CD4-positive, alpha-beta T cell (primary cell): ENCODE data around the gene TLCD4. TPM values are rescaled to one million over a fixed set of nuclear protein-coding genes. Genes with fewer than 3 reads are reported as not detected.
"Not testable (repeated sequence)": the region's sequence is repeated elsewhere in the genome, so short reads cannot be mapped to it uniquely, and the experiment has no call there.

ENCODE experiments used
- ATAC-seq: fragments of 200-7000 bp; cut with Tn5 transposase; one replicate; pipeline ENCODE4 v1.10.0; 2022; ENCODE audit warnings: mild to moderate bottlenecking; ENCODE audit not compliant: poor library complexity
- CTCF ChIA-PET: fragments of 350-600 bp; sonication (Branson Sonifier 250); formaldehyde crosslinking; loops from one replicate; lab custom pipeline; 2021; ENCODE audit warnings: antibody characterized with exemption, inconsistent platforms; lab: Charles Lee
- POLR2A ChIA-PET: fragments of 350-600 bp; sonication (Branson Sonifier 250); formaldehyde crosslinking; loops from one replicate; lab custom pipeline; 2021; ENCODE audit warnings: antibody characterized with exemption, inconsistent platforms; lab: Charles Lee
- DNase-seq, 14 experiments: peaks; one replicate each; pipeline ENCODE4 v3.0.0-alpha.2; 2013 to 2020; ENCODE audit warnings: mixed read lengths in 2 of 14
- H3K27ac ChIP-seq, 2 donors: one replicate each; pipeline versions ENCODE4 v1.5.1 to v1.7.0; 2013; ENCODE audit warnings: low read length in 2 of 2, low read depth in 1 of 2, mild to moderate bottlenecking in 1 of 2
- H3K27me3 ChIP-seq, 2 experiments: 1 replicate in 1 of 2; 2 replicates in 1 of 2; pipeline versions ENCODE4 v1.6.1 to v1.7.0; 2013; ENCODE audit warnings: low read length in 2 of 2, control low read depth in 1 of 2, mild to moderate bottlenecking in 1 of 2, moderate library complexity in 1 of 2; ENCODE audit not compliant: insufficient read depth in 2 of 2, control insufficient read depth in 1 of 2
- H3K36me3 ChIP-seq: one replicate; pipeline ENCODE4 v1.6.1; 2013; ENCODE audit warnings: low read length, control low read depth; ENCODE audit not compliant: insufficient read depth
- H3K4me1 ChIP-seq: one replicate; pipeline ENCODE4 v1.6.1; 2013; ENCODE audit warnings: low read length, control low read depth; ENCODE audit not compliant: insufficient read depth
- H3K4me3 ChIP-seq: one replicate; pipeline ENCODE4 v1.5.1; 2013; ENCODE audit warnings: mild to moderate bottlenecking, low read length, moderate library complexity
- H3K9me3 ChIP-seq, 2 experiments: 1 replicate in 1 of 2; 2 replicates in 1 of 2; pipeline versions ENCODE4 v1.6.1 to v1.7.0; 2013; ENCODE audit warnings: low read length in 2 of 2, mild to moderate bottlenecking in 2 of 2, control low read depth in 1 of 2, moderate library complexity in 1 of 2; ENCODE audit not compliant: control insufficient read depth in 1 of 2, insufficient read depth in 1 of 2
- H3K27ac Mint-ChIP-seq: one replicate; pipeline ENCODE4 v1.8.0; 2020; ENCODE audit warnings: mixed read lengths
- H3K27me3 Mint-ChIP-seq: one replicate; pipeline ENCODE4 v1.8.0; 2021; ENCODE audit warnings: mixed read lengths
- H3K36me3 Mint-ChIP-seq: one replicate; pipeline ENCODE4 v1.8.0; 2021; ENCODE audit warnings: low read depth, mixed read lengths
- H3K4me1 Mint-ChIP-seq: one replicate; pipeline ENCODE4 v1.8.0; 2021; ENCODE audit warnings: low read depth, mixed read lengths
- H3K4me3 Mint-ChIP-seq: one replicate; pipeline ENCODE4 v1.8.0; 2020; ENCODE audit warnings: mild to moderate bottlenecking, mixed read lengths
- H3K9me3 Mint-ChIP-seq: one replicate; pipeline ENCODE4 v1.8.0; 2020; ENCODE audit warnings: mixed read lengths
- intact Hi-C, 2 experiments: fragments of 100-400 bp; cut with DNase I in 1 of 2; cut with micrococcal nuclease in 1 of 2; formaldehyde crosslinking; loops; one replicate each; pipeline versions ENCODE4 v1.15.1 to v1.9.0; 2023 to 2025; cut with DNase I, micrococcal nuclease
- total RNA-seq, 174 experiments: library from RNA in 2 of 174; stranded (reverse) in 2 of 174; gene quantifications; one replicate each; pipeline ENCODE4 v1.2.3 and lab custom pipeline; 2021 to 2026
- TF ChIP-seq, protein P1 (sequence below): fragments of 200-600 bp; IDR thresholded peaks from one replicate; pipeline ENCODE4 v1.8.0; 2022; ENCODE audit warnings: antibody characterized with exemption, mild to moderate bottlenecking

Gene TLCD4
- total RNA-seq, 2 experiments from 2014 or later: 0.11 TPM; not detected in 1

GRCh38 chr1:95089650-95090287 is 27.4 kb upstream of the TLCD4 start:
- H3K36me3 Mint-ChIP-seq: no peaks in the 10 kb centered on the region
- DNase-seq (no peak), ATAC-seq (no peak)
- no peaks in the 10 kb centered on the region for H3K27me3 ChIP-seq
- POLR2A ChIA-PET: no interaction called here
- peaks cover 36% of the 10 kb centered on the region for H3K27me3 Mint-ChIP-seq
- no peak overlapping the region for H3K4me3 Mint-ChIP-seq
- no peaks in the 10 kb centered on the region for H3K4me1 ChIP-seq
- no peaks in the 10 kb centered on the region for H3K9me3 Mint-ChIP-seq
- CTCF ChIA-PET: no interaction called here
- H3K9me3 ChIP-seq: peaks cover 0 to 7% of the 10 kb centered on the region in 2 experiments
- no peak overlapping the region for H3K27ac ChIP-seq
- H3K4me1 Mint-ChIP-seq: no peaks in the 10 kb centered on the region
- intact Hi-C loops: loop anchor here (5.0 kb wide), 1 partner anchor 143 kb away; the partner anchor contains the start of gene RWDD3 (in 2 of the 2)
- TF ChIP-seq, protein P1, sequence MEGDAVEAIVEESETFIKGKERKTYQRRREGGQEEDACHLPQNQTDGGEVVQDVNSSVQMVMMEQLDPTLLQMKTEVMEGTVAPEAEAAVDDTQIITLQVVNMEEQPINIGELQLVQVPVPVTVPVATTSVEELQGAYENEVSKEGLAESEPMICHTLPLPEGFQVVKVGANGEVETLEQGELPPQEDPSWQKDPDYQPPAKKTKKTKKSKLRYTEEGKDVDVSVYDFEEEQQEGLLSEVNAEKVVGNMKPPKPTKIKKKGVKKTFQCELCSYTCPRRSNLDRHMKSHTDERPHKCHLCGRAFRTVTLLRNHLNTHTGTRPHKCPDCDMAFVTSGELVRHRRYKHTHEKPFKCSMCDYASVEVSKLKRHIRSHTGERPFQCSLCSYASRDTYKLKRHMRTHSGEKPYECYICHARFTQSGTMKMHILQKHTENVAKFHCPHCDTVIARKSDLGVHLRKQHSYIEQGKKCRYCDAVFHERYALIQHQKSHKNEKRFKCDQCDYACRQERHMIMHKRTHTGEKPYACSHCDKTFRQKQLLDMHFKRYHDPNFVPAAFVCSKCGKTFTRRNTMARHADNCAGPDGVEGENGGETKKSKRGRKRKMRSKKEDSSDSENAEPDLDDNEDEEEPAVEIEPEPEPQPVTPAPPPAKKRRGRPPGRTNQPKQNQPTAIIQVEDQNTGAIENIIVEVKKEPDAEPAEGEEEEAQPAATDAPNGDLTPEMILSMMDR: no peak
- H3K4me3 ChIP-seq: no peak overlapping the region
- H3K27ac Mint-ChIP-seq: no peak overlapping the region
- H3K36me3 ChIP-seq: no peaks in the 10 kb centered on the region

GRCh38 chr1:95091290-95091689 is 25.9 kb upstream of the TLCD4 start:
- CTCF ChIA-PET, intact Hi-C loops, H3K27ac Mint-ChIP-seq, H3K27ac ChIP-seq, H3K4me3 ChIP-seq, H3K9me3 Mint-ChIP-seq, H3K4me1 ChIP-seq, ATAC-seq, H3K4me1 Mint-ChIP-seq, H3K36me3 ChIP-seq, DNase-seq, H3K9me3 ChIP-seq, H3K4me3 Mint-ChIP-seq, H3K27me3 ChIP-seq, H3K36me3 Mint-ChIP-seq, POLR2A ChIA-PET: not testable (repeated sequence)
- H3K27me3 Mint-ChIP-seq: peaks cover 40% of the 10 kb centered on the region

DNA sequence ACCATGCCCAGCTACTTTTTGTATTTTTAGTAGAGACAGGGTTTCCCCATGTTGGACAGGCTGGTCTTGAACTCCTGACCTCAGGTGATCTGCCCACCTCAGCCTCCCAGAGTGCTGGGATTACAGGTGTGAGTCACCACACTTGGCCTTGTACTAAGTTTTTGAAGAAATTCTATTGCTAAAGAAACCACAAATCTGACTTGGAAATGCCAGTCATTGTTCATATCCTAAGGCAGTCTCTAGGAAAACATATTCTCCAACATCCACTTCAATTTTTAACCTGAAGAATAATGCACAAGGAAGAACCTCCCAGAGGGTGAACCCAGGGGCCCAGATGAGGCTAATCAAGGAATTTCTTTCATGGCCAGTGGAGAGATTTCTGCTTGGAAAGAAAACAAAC is 24.3 kb upstream of the TLCD4 start:
- H3K4me1 ChIP-seq, intact Hi-C loops, H3K9me3 Mint-ChIP-seq, POLR2A ChIA-PET, H3K4me3 ChIP-seq, H3K27ac Mint-ChIP-seq, H3K27me3 ChIP-seq, H3K9me3 ChIP-seq, H3K36me3 Mint-ChIP-seq, H3K4me3 Mint-ChIP-seq, ATAC-seq, CTCF ChIA-PET, H3K4me1 Mint-ChIP-seq, H3K36me3 ChIP-seq, DNase-seq, H3K27ac ChIP-seq: not testable (repeated sequence)
- peaks cover 42% of the 10 kb centered on the region for H3K27me3 Mint-ChIP-seq

DNA sequence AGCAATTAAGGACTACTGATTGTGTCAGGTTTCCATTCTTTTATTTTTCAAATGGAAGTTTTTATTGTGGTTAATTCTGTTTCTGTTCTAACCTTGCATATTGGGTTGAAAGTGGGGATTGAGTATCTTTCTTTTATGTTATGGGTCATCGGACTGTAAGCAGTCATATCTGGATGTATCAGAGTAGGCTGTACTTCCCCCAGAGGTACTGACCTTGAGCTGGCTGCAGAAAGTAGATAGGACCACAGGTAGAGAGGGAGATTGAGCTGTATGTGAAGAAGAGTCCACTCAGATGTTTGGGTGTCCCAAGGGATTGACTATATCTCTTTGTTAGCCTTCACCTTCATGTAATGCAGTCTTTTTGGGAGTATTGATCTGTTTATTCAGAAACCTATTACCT is 23.9 kb upstream of the TLCD4 start:
- TF ChIP-seq, protein P1: no peak

More for the DNA sequence above, 23.9 kb upstream of the TLCD4 start:
- Mint-ChIP-seq H3K4me3 (no peak overlapping the region), H3K9me3 (no peaks in the 10 kb centered on the region), H3K27me3 (peaks cover 46% of the 10 kb centered on the region), H3K36me3 (no peaks in the 10 kb centered on the region), H3K4me1 (no peaks in the 10 kb centered on the region), H3K27ac (no peak overlapping the region)
- Histone ChIP-seq H3K4me3 (no peak overlapping the region), H3K4me1 (no peaks in the 10 kb centered on the region), H3K27ac (no peak overlapping the region), H3K36me3 (no peaks in the 10 kb centered on the region), H3K27me3 (peaks cover 0 to 2% of the 10 kb centered on the region in 2 experiments), H3K9me3 (peaks cover 0 to 7% of the 10 kb centered on the region in 2 experiments)
- DNase-seq (no peak), ATAC-seq (no peak)
- ChIA-PET POLR2A (no interaction called here), CTCF (interaction anchor here (2.0 kb wide), 1 partner anchor 9 kb away, joined by 4 read pairs; no protein-coding TSS in a partner anchor)
- intact Hi-C loops: no loop called here
